PC-3 (cell line): ENCODE results near the gene TTF1. TPM values are rescaled to one million over a fixed set of nuclear protein-coding genes. Genes with fewer than 3 reads are reported as not detected.

Experiments used
- ATAC-seq: fragments of 200-7000 bp; cut with Tn5 transposase; 2 replicates; pipeline ENCODE4 v1.9.1; 2020; ENCODE audit warnings: mild to moderate bottlenecking, moderate library complexity
- BruUV-seq: library from RNA; stranded (reverse); fragments of 400-500 nt; replicated peaks from 2 replicates; lab custom pipeline; 2021; lab: Mats Ljungman, UMichigan
- CTCF ChIA-PET: fragments of 300-600 bp; sonication (Branson Sonifier 250); formaldehyde crosslinking; loops from one replicate; lab custom pipeline; 2022; ENCODE audit warnings: antibody characterized with exemption; lab: Charles Lee
- POLR2A ChIA-PET: fragments of 300-600 bp; sonication (Branson Sonifier 250); formaldehyde crosslinking; loops from one replicate; lab custom pipeline; 2022; ENCODE audit warnings: antibody characterized with exemption; ENCODE audit not compliant: unreplicated experiment; lab: Charles Lee
- DNase-seq: peaks from one replicate; pipeline ENCODE4 v3.0.0-alpha.2; 2015
- H2AFZ ChIP-seq: fragments of 300-600 bp; sonication (generic); 2 replicates; pipeline ENCODE4 v1.6.0; 2016; ENCODE audit warnings: antibody characterized with exemption, low read length
- H3F3A ChIP-seq: fragments of 300-600 bp; sonication (generic); one replicate; pipeline ENCODE4 v1.6.0; 2017; ENCODE audit warnings: antibody characterized with exemption, low read length, control low read depth, mild to moderate bottlenecking; ENCODE audit not compliant: unreplicated experiment
- H3K27ac ChIP-seq: fragments of 300-600 bp; sonication (generic); 2 replicates; pipeline ENCODE4 v1.5.1; 2016; ENCODE audit warnings: mild to moderate bottlenecking, low read length
- H3K27me3 ChIP-seq: fragments of 300-600 bp; sonication (generic); 2 replicates; pipeline ENCODE4 v1.6.1; 2016; ENCODE audit warnings: low read length, mixed read lengths
- H3K36me3 ChIP-seq: fragments of 300-600 bp; sonication (generic); 2 replicates; pipeline ENCODE4 v1.6.1; 2016; ENCODE audit warnings: low read depth, mixed run types, low read length, mixed read lengths
- H3K4me1 ChIP-seq: fragments of 300-600 bp; sonication (generic); 2 replicates; pipeline ENCODE4 v1.5.1; 2016; ENCODE audit warnings: low read length; ENCODE audit not compliant: insufficient read depth
- H3K4me2 ChIP-seq: fragments of 300-600 bp; sonication (generic); 2 replicates; pipeline ENCODE4 v1.6.0; 2016; ENCODE audit warnings: low read length
- H3K4me3 ChIP-seq: fragments of 300-600 bp; sonication (generic); 2 replicates; pipeline ENCODE4 v1.5.1; 2016; ENCODE audit warnings: mild to moderate bottlenecking, low read length, mixed read lengths
- H3K79me2 ChIP-seq: fragments of 300-600 bp; sonication (generic); 2 replicates; pipeline ENCODE4 v1.6.1; 2017; ENCODE audit warnings: low read length, mixed read lengths
- H3K9ac ChIP-seq: fragments of 300-600 bp; sonication (generic); 2 replicates; pipeline ENCODE4 v1.6.0; 2016; ENCODE audit warnings: mild to moderate bottlenecking, low read length
- H3K9me2 ChIP-seq: fragments of 300-600 bp; sonication (generic); replicated peaks from 2 replicates; pipeline ENCODE4 v1.6.1; 2016; ENCODE audit warnings: mixed run types, low read length, mixed read lengths
- H3K9me3 ChIP-seq: fragments of 300-600 bp; sonication (generic); 2 replicates; pipeline ENCODE4 v1.6.1; 2016; ENCODE audit warnings: low read length, mixed read lengths
- H4K20me1 ChIP-seq: fragments of 300-600 bp; sonication (generic); 2 replicates; pipeline ENCODE4 v1.6.1; 2016; ENCODE audit warnings: low read length, mixed read lengths
- EZH2 ChIP-seq: fragments of 300-600 bp; sonication (generic); IDR thresholded peaks from one replicate; pipeline ENCODE4 v1.6.1; 2017; ENCODE audit warnings: antibody characterized with exemption, mild to moderate bottlenecking, low read length; ENCODE audit not compliant: unreplicated experiment
- EZH2phosphoT487 ChIP-seq: fragments of 300-600 bp; sonication (generic); IDR thresholded peaks from 2 replicates; pipeline ENCODE4 v1.6.1; 2018; ENCODE audit warnings: mild to moderate bottlenecking, antibody characterized with exemption, low read length, borderline replicate concordance
- intact Hi-C: fragments of 100-400 bp; cut with micrococcal nuclease; formaldehyde crosslinking; loops from 2 replicates; pipeline ENCODE4 v1.9.0; 2023
- total RNA-seq: library from RNA; depleted of rRNA; stranded (reverse); fragments of >200 nt; gene quantifications from 2 replicates; pipeline ENCODE4 v1.2.3, GENCODE V29; 2014
- TF ChIP-seq, protein P1 (sequence below): fragments of 300-600 bp; sonication (generic); conservative IDR thresholded peaks from 2 replicates; pipeline ENCODE4 v1.5.1; 2017; ENCODE audit warnings: antibody characterized with exemption, low read depth, mild to moderate bottlenecking, low read length

Gene TTF1
- total RNA-seq, 1 experiment from 2014 or later, result 9.6 TPM

- ChIA-PET CTCF (no interaction called here), POLR2A (interaction anchor here (0.6 kb wide), 1 partner anchor 39 kb away, joined by 7 read pairs; no protein-coding TSS in a partner anchor)
- no peaks in the 10 kb centered on the region for H3K79me2 ChIP-seq
- H2AFZ ChIP-seq, result no peak overlapping the region
- no peak overlapping the region for H3K4me2 ChIP-seq
- no peak overlapping the region for H3K4me3 ChIP-seq
- DNase-seq (no peak), ATAC-seq (no peak)
- peaks cover 23% of the 10 kb centered on the region for H3K36me3 ChIP-seq
- intact Hi-C loops, result no loop called here
- no TSS peak for BruUV-seq
- H3K9me3 ChIP-seq, result no peaks in the 10 kb centered on the region
- H3K4me1 ChIP-seq, result no peaks in the 10 kb centered on the region
- no peaks in the 10 kb centered on the region for H4K20me1 ChIP-seq
- TF ChIP-seq EZH2 (no peak), EZH2phosphoT487 (no peak)
- TF ChIP-seq, protein P1, sequence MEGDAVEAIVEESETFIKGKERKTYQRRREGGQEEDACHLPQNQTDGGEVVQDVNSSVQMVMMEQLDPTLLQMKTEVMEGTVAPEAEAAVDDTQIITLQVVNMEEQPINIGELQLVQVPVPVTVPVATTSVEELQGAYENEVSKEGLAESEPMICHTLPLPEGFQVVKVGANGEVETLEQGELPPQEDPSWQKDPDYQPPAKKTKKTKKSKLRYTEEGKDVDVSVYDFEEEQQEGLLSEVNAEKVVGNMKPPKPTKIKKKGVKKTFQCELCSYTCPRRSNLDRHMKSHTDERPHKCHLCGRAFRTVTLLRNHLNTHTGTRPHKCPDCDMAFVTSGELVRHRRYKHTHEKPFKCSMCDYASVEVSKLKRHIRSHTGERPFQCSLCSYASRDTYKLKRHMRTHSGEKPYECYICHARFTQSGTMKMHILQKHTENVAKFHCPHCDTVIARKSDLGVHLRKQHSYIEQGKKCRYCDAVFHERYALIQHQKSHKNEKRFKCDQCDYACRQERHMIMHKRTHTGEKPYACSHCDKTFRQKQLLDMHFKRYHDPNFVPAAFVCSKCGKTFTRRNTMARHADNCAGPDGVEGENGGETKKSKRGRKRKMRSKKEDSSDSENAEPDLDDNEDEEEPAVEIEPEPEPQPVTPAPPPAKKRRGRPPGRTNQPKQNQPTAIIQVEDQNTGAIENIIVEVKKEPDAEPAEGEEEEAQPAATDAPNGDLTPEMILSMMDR, result no peak
- no peaks in the 10 kb centered on the region for H3K27me3 ChIP-seq
- no peak overlapping the region for H3K9ac ChIP-seq
- H3F3A ChIP-seq, result no peaks in the 10 kb centered on the region
- H3K9me2 ChIP-seq, result no peaks in the 10 kb centered on the region
- H3K27ac ChIP-seq, result no peak overlapping the region
These were observed 15.2 kb downstream of the TTF1 start for GRCh38 chr9:132391449-132391848.

GRCh38 chr9:132390966-132391365 is 15.7 kb downstream of the TTF1 start:
- intact Hi-C loops, result no loop called here
- Histone ChIP-seq H3F3A (no peaks in the 10 kb centered on the region), H3K79me2 (no peaks in the 10 kb centered on the region), H3K9me3 (no peaks in the 10 kb centered on the region), H4K20me1 (no peaks in the 10 kb centered on the region), H3K9me2 (no peaks in the 10 kb centered on the region), H3K36me3 (peaks cover 21% of the 10 kb centered on the region), H2AFZ (no peak overlapping the region), H3K27me3 (no peaks in the 10 kb centered on the region), H3K4me3 (no peak overlapping the region), H3K27ac (no peak overlapping the region), H3K4me2 (no peak overlapping the region), H3K9ac (no peak overlapping the region), H3K4me1 (no peaks in the 10 kb centered on the region)
- no TSS peak for BruUV-seq
- ChIA-PET CTCF (no interaction called here), POLR2A (interaction anchor here (0.6 kb wide), 1 partner anchor 38 kb away, joined by 7 read pairs; no protein-coding TSS in a partner anchor)
- DNase-seq, result no peak
- ATAC-seq, result no peak
- TF ChIP-seq, protein P1, result no peak
- TF ChIP-seq EZH2, result no peak
- no peak for TF ChIP-seq EZH2phosphoT487

DNA sequence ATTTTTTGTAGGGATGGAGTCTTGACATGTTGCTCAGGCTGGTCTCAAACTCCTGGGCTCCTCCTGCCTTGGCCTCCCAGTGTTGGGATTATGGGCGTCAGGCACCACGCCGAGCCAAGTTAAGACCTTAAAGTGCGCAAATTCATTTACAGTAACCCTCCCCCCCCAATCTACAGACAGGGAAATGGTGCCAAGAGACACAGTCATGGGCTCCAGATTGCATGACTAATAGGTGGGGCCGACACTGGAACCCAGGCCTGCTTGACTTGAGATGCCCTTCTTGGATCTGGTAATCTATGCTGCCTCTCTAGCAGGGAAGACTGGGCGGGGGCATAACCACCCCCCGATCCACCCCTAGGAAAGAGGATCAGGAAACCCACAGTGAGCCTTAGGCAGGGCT is 19.5 kb downstream of the TTF1 start:
- intact Hi-C loops, result no loop called here
- no TSS peak for BruUV-seq
- no peak overlapping the region for H3K4me2 ChIP-seq
- no peaks in the 10 kb centered on the region for H4K20me1 ChIP-seq
- DNase-seq (no peak), ATAC-seq (no peak)
- H3K9me3 ChIP-seq, result no peaks in the 10 kb centered on the region
- no peak overlapping the region for H3K27ac ChIP-seq
- TF ChIP-seq EZH2, result no peak
- no peak for TF ChIP-seq EZH2phosphoT487
- TF ChIP-seq, protein P1, result no peak
- H2AFZ ChIP-seq, result no peak overlapping the region
- H3K4me3 ChIP-seq, result no peak overlapping the region
- no peaks in the 10 kb centered on the region for H3K79me2 ChIP-seq
- no peaks in the 10 kb centered on the region for H3F3A ChIP-seq
- H3K27me3 ChIP-seq, result no peaks in the 10 kb centered on the region
- ChIA-PET CTCF (no interaction called here), POLR2A (no interaction called here)
- no peaks in the 10 kb centered on the region for H3K4me1 ChIP-seq
- H3K9me2 ChIP-seq, result no peaks in the 10 kb centered on the region
- peaks cover 20% of the 10 kb centered on the region for H3K36me3 ChIP-seq
- H3K9ac ChIP-seq, result no peak overlapping the region
